IPS DF 4.7 (cell line): Measurements from ENCODE around the gene ID2.

Experiments used
- DNase-seq: peaks from one replicate; pipeline ENCODE4 v3.0.0-alpha.2; 2013; ENCODE audit warnings: low spot score; ENCODE audit errors: extremely low read depth

ID2 gene

GRCh38 chr2:8669157-8669817, 12.6 kb upstream of the ID2 start:
- DNase-seq: no peak

GRCh38 chr2:8670580-8670979, 11.3 kb upstream of the ID2 start:
- DNase-seq: no peak

- no peak for DNase-seq
Measured at GRCh38 chr2:8671176-8671575, 10.7 kb upstream of the ID2 start.

GRCh38 chr2:8671802-8672201, 10.1 kb upstream of the ID2 start:
- DNase-seq: no peak

GRCh38 chr2:8672940-8673339, 8.9 kb upstream of the ID2 start:
- DNase-seq: no peak

GRCh38 chr2:8673381-8673780, 8.5 kb upstream of the ID2 start:
- no peak for DNase-seq

GRCh38 chr2:8674420-8675009, 7.3 kb upstream of the ID2 start:
- no peak for DNase-seq

- DNase-seq: no peak
Measured at GRCh38 chr2:8675543-8675942, 6.3 kb upstream of the ID2 start.

GRCh38 chr2:8676191-8676920, 5.5 kb upstream of the ID2 start:
- DNase-seq: no peak

GRCh38 chr2:8676921-8677645, 4.8 kb upstream of the ID2 start:
- no peak for DNase-seq

- DNase-seq: no peak
Measured at GRCh38 chr2:8677646-8678592, 3.9 kb upstream of the ID2 start.

GRCh38 chr2:8678731-8679566, 2.9 kb upstream of the ID2 start:
- DNase-seq: no peak

- DNase-seq: no peak
Measured at GRCh38 chr2:8679567-8679826, 2.4 kb upstream of the ID2 start.

GRCh38 chr2:8679827-8680731, 1.8 kb upstream of the ID2 start:
- no peak for DNase-seq

GRCh38 chr2:8680822-8681760, 765 bp upstream of the ID2 start:
- DNase-seq: no peak

- no peak for DNase-seq
Measured at GRCh38 chr2:8682719-8683667, 1.1 kb downstream of the ID2 start.

- no peak for DNase-seq
Measured at GRCh38 chr2:8684540-8684877, 2.7 kb downstream of the ID2 start.
